Osteoblast (primary cell): ENCODE data around the gene PLEKHN1. TPM values are rescaled to one million over a fixed set of nuclear protein-coding genes. Genes with fewer than 3 reads are reported as not detected.

Source experiments
- DNase-seq: peaks from one replicate; pipeline ENCODE4 v3.0.0; 2011; ENCODE audit warnings: low spot score, mixed read lengths; ENCODE audit not compliant: insufficient read length; ENCODE audit errors: missing footprints
- H2AFZ ChIP-seq: 2 replicates; pipeline ENCODE4 v1.6.0; 2011; ENCODE audit warnings: mild to moderate bottlenecking, low read length
- H3K27ac ChIP-seq: 2 replicates; pipeline ENCODE4 v1.5.1; 2011; ENCODE audit warnings: mild to moderate bottlenecking, low read depth, low read length, moderate library complexity
- H3K27me3 ChIP-seq: 2 replicates; pipeline ENCODE4 v1.6.0; 2012; ENCODE audit warnings: mild to moderate bottlenecking, control low read depth, inconsistent platforms, low read length, moderate library complexity; ENCODE audit not compliant: insufficient read depth
- H3K36me3 ChIP-seq: 2 replicates; pipeline ENCODE4 v1.5.1; 2011; ENCODE audit warnings: mild to moderate bottlenecking, low read length, control low read depth, moderate library complexity; ENCODE audit not compliant: insufficient read depth
- H3K4me1 ChIP-seq: 2 replicates; pipeline ENCODE4 v1.5.1; 2011; ENCODE audit warnings: mild to moderate bottlenecking, low read length, control low read depth, moderate library complexity; ENCODE audit not compliant: insufficient read depth
- H3K4me2 ChIP-seq: 2 replicates; pipeline ENCODE4 v1.6.0; 2011; ENCODE audit warnings: mild to moderate bottlenecking, low read length; ENCODE audit not compliant: insufficient read depth
- H3K4me3 ChIP-seq: fragments of 200-600 bp; sonication (generic); 3 replicates; pipeline ENCODE4 v1.5.1; 2012; ENCODE audit warnings: mild to moderate bottlenecking, low read length, inconsistent platforms; ENCODE audit not compliant: insufficient read depth
- H3K79me2 ChIP-seq: 2 replicates; pipeline ENCODE4 v1.6.0; 2012; ENCODE audit warnings: mild to moderate bottlenecking, low read length, control low read depth, inconsistent platforms; ENCODE audit not compliant: insufficient read depth
- H3K9me3 ChIP-seq: 2 replicates; pipeline ENCODE4 v1.5.1; 2011; ENCODE audit warnings: low read depth, low read length, control low read depth
- H4K20me1 ChIP-seq: 2 replicates; pipeline ENCODE4 v1.6.0; 2012; ENCODE audit warnings: mild to moderate bottlenecking, low read length, control low read depth; ENCODE audit not compliant: insufficient read depth
- total RNA-seq: library from RNA; depleted of rRNA; stranded (reverse); fragments of >200 nt; gene quantifications from 2 replicates; pipeline ENCODE4 v1.2.3, GENCODE V29; 2012
- TF ChIP-seq, protein P1 (sequence below): IDR thresholded peaks from 2 replicates; pipeline ENCODE4 v1.5.1; 2011; ENCODE audit warnings: mild to moderate bottlenecking, low read depth, low read length, moderate library complexity; ENCODE audit errors: extremely low read depth

PLEKHN1 gene
- total RNA-seq, 1 donor, result 0.36 TPM

DNA sequence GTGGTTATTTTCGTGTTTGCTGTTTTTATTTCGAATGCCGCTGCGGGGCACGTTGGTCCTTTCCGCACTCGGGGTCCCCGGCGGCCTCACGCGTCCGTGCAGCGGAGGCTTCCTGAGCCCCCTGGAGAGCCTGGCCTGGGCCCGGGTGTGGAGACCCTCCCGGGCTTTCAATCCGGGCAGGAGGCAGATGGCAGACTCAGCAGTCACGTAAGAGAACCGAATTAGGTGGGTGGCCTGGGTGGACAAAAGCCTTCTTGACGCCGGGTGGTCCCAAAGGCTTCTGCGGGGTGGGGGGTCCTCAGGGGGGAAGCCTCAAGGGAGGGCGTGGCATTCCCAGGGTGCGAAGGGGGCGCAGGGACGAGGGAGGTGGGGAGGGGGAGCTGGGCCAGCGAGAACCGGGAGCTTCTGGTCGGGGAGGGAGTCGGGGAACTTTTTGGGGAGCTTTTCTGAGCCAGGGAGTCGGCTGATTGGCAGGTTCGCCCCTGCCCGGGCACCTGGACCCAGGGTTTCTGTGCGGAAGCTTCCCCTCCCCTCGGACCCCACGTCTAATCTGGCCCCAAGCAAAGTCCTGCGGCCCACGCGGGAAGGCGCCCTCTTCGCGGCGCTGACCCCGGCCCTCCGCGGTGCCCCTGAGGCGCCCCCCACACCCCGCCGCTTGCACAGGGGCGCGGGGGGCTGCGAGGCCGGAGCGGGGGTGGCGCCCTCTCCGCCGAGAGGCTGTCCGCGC, 34.9 kb downstream of the PLEKHN1 start:
- H3K4me3 ChIP-seq, result peak overlapping the region; percentile 60
- no peaks in the 10 kb centered on the region for H3K36me3 ChIP-seq
- peaks cover 50% of the 10 kb centered on the region for H3K27me3 ChIP-seq
- TF ChIP-seq, protein P1, sequence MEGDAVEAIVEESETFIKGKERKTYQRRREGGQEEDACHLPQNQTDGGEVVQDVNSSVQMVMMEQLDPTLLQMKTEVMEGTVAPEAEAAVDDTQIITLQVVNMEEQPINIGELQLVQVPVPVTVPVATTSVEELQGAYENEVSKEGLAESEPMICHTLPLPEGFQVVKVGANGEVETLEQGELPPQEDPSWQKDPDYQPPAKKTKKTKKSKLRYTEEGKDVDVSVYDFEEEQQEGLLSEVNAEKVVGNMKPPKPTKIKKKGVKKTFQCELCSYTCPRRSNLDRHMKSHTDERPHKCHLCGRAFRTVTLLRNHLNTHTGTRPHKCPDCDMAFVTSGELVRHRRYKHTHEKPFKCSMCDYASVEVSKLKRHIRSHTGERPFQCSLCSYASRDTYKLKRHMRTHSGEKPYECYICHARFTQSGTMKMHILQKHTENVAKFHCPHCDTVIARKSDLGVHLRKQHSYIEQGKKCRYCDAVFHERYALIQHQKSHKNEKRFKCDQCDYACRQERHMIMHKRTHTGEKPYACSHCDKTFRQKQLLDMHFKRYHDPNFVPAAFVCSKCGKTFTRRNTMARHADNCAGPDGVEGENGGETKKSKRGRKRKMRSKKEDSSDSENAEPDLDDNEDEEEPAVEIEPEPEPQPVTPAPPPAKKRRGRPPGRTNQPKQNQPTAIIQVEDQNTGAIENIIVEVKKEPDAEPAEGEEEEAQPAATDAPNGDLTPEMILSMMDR, result no peak
- H3K9me3 ChIP-seq, result no peaks in the 10 kb centered on the region
- H3K4me2 ChIP-seq, result peak overlapping the region; percentile 59
- H4K20me1 ChIP-seq, result peaks cover 3% of the 10 kb centered on the region
- DNase-seq, result peak; percentile 90
- no peak overlapping the region for H3K27ac ChIP-seq
- peaks cover 4% of the 10 kb centered on the region for H3K4me1 ChIP-seq
- H3K79me2 ChIP-seq, result no peaks in the 10 kb centered on the region
- H2AFZ ChIP-seq, result peak overlapping the region; percentile 35

DNA sequence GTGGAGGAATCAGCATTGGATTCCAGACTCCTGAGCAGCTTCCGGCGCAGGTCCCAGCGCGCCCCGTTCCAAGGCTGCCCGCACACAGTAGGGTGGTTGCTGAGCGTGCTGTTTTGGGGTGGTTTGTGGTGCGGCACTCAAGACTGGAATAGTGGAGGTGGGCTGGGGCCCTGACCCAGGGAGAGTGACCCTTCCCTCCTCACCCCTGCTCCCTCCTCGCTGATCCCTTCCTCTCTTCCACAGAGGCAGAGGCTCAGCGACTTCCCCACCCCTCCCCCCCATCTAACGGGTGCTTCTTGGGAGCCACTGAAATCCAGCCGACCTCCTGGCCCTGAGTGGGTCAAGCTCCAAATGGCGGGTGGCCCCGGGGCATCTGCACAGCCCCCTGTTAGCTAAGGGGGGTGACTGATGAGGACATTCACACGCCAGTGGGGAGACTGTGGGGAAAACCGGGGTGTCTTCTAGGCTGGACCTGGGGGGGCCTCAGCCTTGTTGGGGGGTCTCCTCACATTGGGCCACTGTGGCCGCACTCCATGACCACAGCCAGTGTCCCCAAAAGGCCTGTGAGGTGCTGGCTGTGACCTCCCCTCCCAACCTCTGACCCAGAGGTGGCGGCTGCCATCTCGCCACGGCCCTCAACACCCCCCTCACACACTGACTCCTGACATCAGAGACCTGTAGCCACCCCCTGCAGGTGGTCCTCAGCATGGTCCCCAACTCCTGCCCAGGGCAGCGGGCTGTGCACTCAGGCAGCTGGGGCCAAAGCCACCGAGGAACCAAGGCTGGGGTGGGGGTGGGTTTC, 37.5 kb downstream of the PLEKHN1 start:
- peak; percentile 77 for DNase-seq
- H3K4me1 ChIP-seq, result peaks cover 4% of the 10 kb centered on the region
- H3K4me3 ChIP-seq, result no peak overlapping the region
- no peak overlapping the region for H3K4me2 ChIP-seq
- H3K9me3 ChIP-seq, result no peaks in the 10 kb centered on the region
- H2AFZ ChIP-seq, result no peak overlapping the region
- TF ChIP-seq, protein P1, result no peak
- no peak overlapping the region for H3K27ac ChIP-seq
- peaks cover 3% of the 10 kb centered on the region for H4K20me1 ChIP-seq
- H3K79me2 ChIP-seq, result no peaks in the 10 kb centered on the region
- H3K27me3 ChIP-seq, result peaks cover 33% of the 10 kb centered on the region
- H3K36me3 ChIP-seq, result no peaks in the 10 kb centered on the region

DNA sequence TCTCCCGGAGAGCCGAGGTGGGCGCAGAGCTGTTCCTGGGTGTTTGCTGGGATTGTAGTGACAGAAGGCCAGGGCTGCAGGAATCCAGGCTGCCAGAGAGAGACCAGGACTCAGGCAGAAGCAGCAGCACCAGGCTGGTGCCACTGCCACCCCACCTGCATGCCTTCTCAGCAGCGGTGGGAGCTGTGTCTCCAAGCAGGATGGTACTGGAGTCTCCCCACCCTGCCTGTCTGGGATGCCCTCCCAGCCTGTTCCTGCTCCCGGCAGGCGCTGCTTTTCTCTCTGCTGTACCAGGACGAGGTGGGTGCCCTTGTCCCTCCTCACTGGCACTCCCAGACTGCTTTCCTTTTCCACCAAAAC, 38.1 kb downstream of the PLEKHN1 start:
- no peak overlapping the region for H3K4me2 ChIP-seq
- H3K27me3 ChIP-seq, result peaks cover 27% of the 10 kb centered on the region
- H3K4me1 ChIP-seq, result peaks cover 4% of the 10 kb centered on the region
- TF ChIP-seq, protein P1, result no peak
- no peak overlapping the region for H3K27ac ChIP-seq
- H3K79me2 ChIP-seq, result no peaks in the 10 kb centered on the region
- H4K20me1 ChIP-seq, result peaks cover 3% of the 10 kb centered on the region
- no peaks in the 10 kb centered on the region for H3K36me3 ChIP-seq
- H3K4me3 ChIP-seq, result no peak overlapping the region
- DNase-seq, result peak; percentile 65
- no peak overlapping the region for H2AFZ ChIP-seq
- no peaks in the 10 kb centered on the region for H3K9me3 ChIP-seq
